LHCN-M2 (cell line): Measurements from ENCODE around the gene ARMCX2. TPM values are rescaled to one million over a fixed set of nuclear protein-coding genes. Genes with fewer than 3 reads are reported as not detected.

Experiments
- total RNA-seq: library from RNA; depleted of rRNA; stranded (reverse); fragments of >200 nt; gene quantifications from 2 replicates; pipeline ENCODE4 v1.2.3, GENCODE V29; 2014; rRNA removed

Gene ARMCX2
- total RNA-seq, 1 experiment from 2014 or later: 221 TPM

Other genes starting within 250 kb of the ARMCX2 start
- 0.92 and 1.2 TPM in 2 replicates for gene ARMCX4, start 174.4 kb downstream of the ARMCX2 start, total RNA-seq
- gene ARMCX1, start 109.3 kb downstream of the ARMCX2 start, total RNA-seq: 52.3 and 73.5 TPM in 2 replicates
- gene ARMCX6, start 41.9 kb downstream of the ARMCX2 start, total RNA-seq: 32.8 and 33.5 TPM in 2 replicates
- 45.4 and 47.0 TPM in 2 replicates for gene ARMCX3, start 36.7 kb downstream of the ARMCX2 start, total RNA-seq